Neuronal stem cell (in vitro differentiated cells): ENCODE data around the gene NTN1.

Experiments used
- DNase-seq: peaks from one replicate; pipeline ENCODE4 v3.0.0-alpha.2; 2013; ENCODE audit warnings: low spot score
- H2AFZ ChIP-seq: one replicate; pipeline ENCODE4 v1.6.1; 2013; ENCODE audit warnings: mild to moderate bottlenecking, low read length, inconsistent platforms
- H2AK5ac ChIP-seq: 2 replicates; pipeline ENCODE4 v1.6.1; 2013; ENCODE audit warnings: low read depth, mild to moderate bottlenecking, inconsistent platforms, low read length, moderate library complexity, mixed read lengths
- H2BK120ac ChIP-seq: 2 replicates; pipeline ENCODE4 v1.6.1; 2013; ENCODE audit warnings: low read depth, mild to moderate bottlenecking, inconsistent platforms, low read length, moderate library complexity, mixed read lengths
- H2BK12ac ChIP-seq: one replicate; pipeline ENCODE4 v1.6.1; 2013; ENCODE audit warnings: low read length, inconsistent platforms
- H2BK15ac ChIP-seq: 2 replicates; pipeline ENCODE4 v1.6.1; 2013; ENCODE audit warnings: mild to moderate bottlenecking, low read length, inconsistent platforms, mixed read lengths
- H2BK5ac ChIP-seq: one replicate; pipeline ENCODE4 v1.6.1; 2013; ENCODE audit warnings: inconsistent platforms, mild to moderate bottlenecking, low read length, moderate library complexity
- H3K14ac ChIP-seq: one replicate; pipeline ENCODE4 v1.6.1; 2013; ENCODE audit warnings: low read length, inconsistent platforms
- H3K18ac ChIP-seq: 2 replicates; pipeline ENCODE4 v1.6.1; 2013; ENCODE audit warnings: low read length, inconsistent platforms
- H3K23ac ChIP-seq: 2 replicates; pipeline ENCODE4 v1.6.1; 2013; ENCODE audit warnings: low read depth, mild to moderate bottlenecking, mixed read lengths, low read length, inconsistent platforms; ENCODE audit not compliant: poor library complexity
- H3K27ac ChIP-seq: replicated peaks from 3 replicates; pipeline ENCODE4 v1.5.1; 2013; ENCODE audit warnings: low read length, inconsistent platforms
- H3K27me3 ChIP-seq, 3 experiments: 2 replicates each; pipeline ENCODE4 v1.6.1; 2013; ENCODE audit warnings: low read length in 3 of 3, mild to moderate bottlenecking in 2 of 3, inconsistent platforms in 1 of 3, low read depth in 1 of 3, mixed read lengths in 1 of 3, moderate library complexity in 1 of 3; ENCODE audit not compliant: control insufficient read depth in 3 of 3, insufficient read depth in 3 of 3
- H3K36me3 ChIP-seq, 2 donors: replicated peaks in 1 of 2; 2 replicates each; pipeline ENCODE4 v1.6.1; 2013; ENCODE audit warnings: low read length in 2 of 2; ENCODE audit not compliant: control insufficient read depth in 2 of 2, insufficient read depth in 2 of 2
- H3K4ac ChIP-seq: 2 replicates; pipeline ENCODE4 v1.6.1; 2013; ENCODE audit warnings: inconsistent platforms, mild to moderate bottlenecking, low read length, moderate library complexity
- H3K4me1 ChIP-seq, 2 donors: 1 replicate in 1 of 2; 2 replicates in 1 of 2; pipeline ENCODE4 v1.6.1; 2013; ENCODE audit warnings: low read length in 2 of 2, low read depth in 1 of 2; ENCODE audit not compliant: control insufficient read depth in 2 of 2, insufficient read depth in 1 of 2
- H3K4me2 ChIP-seq: one replicate; pipeline ENCODE4 v1.6.1; 2013; ENCODE audit warnings: mild to moderate bottlenecking, low read length, inconsistent platforms; ENCODE audit not compliant: insufficient read depth, poor library complexity, severe bottlenecking
- H3K4me3 ChIP-seq, 2 donors: 2 replicates each; pipeline ENCODE4 v1.5.1; 2013; ENCODE audit warnings: low read length in 2 of 2, mild to moderate bottlenecking in 2 of 2, inconsistent platforms in 1 of 2, moderate library complexity in 1 of 2
- H3K79me1 ChIP-seq: one replicate; pipeline ENCODE4 v1.6.1; 2013; ENCODE audit warnings: low read depth, mild to moderate bottlenecking, inconsistent platforms, low read length, moderate library complexity
- H3K9ac ChIP-seq: one replicate; pipeline ENCODE4 v1.6.1; 2013; ENCODE audit warnings: mild to moderate bottlenecking, low read depth, low read length, inconsistent platforms; ENCODE audit not compliant: poor library complexity
- H3K9me3 ChIP-seq, 2 donors: replicated peaks in 1 of 2; 2 replicates each; pipeline versions ENCODE3 to v1.6.1; 2013; ENCODE audit warnings: low read length in 2 of 2, mild to moderate bottlenecking in 2 of 2, inconsistent platforms in 1 of 2, low read depth in 1 of 2, mixed read lengths in 1 of 2, moderate library complexity in 1 of 2; ENCODE audit not compliant: control insufficient read depth in 2 of 2, insufficient read depth in 1 of 2
- H4K8ac ChIP-seq: one replicate; pipeline ENCODE4 v1.6.1; 2013; ENCODE audit warnings: low read depth, mild to moderate bottlenecking, inconsistent platforms, low read length, moderate library complexity
- H4K91ac ChIP-seq: one replicate; pipeline ENCODE4 v1.6.1; 2013; ENCODE audit warnings: low read length, low read depth, mild to moderate bottlenecking, inconsistent platforms; ENCODE audit not compliant: poor library complexity
- WGBS, 2 donors: extraction: QIAGEN DNeasy Blood & Tissue Kit; methylation state at CpG; one replicate each; pipeline ENCODE4 v1.1.7; 2013; ENCODE audit warnings: missing lambda C conversion rate in 2 of 2, mixed read lengths in 1 of 2; ENCODE audit not compliant: insufficient read length in 2 of 2, insufficient replicate concordance in 1 of 2; ENCODE audit errors: extremely low coverage in 2 of 2; 5-methylcytosine and 5-hydroxymethylcytosine counted together

NTN1 gene

DNA sequence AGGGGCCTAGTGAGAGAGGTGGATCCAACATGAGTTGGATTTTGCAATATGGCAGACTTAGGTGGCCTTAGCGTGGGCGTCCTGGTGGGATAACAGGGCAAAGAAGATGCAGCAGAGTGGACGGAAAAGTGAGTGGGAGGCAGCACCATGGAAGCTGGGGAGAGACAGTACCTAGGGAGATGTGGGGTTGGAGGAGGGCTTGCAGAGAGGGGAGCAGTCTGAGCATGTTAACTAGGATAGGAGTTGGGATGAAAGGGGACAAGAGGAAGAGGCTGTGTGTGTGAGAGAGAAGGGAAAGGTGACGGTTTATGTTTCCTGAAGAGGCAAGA, 120.1 kb downstream of the NTN1 start:
- H3K4me1 ChIP-seq, result peaks cover 13 to 18% of the 10 kb centered on the region in 2 donors
- H3K23ac ChIP-seq, result no peak overlapping the region
- H3K27ac ChIP-seq, result no peak overlapping the region
- H3K9ac ChIP-seq, result peak overlapping the region; percentile 27
- H4K91ac ChIP-seq, result no peak overlapping the region
- H3K79me1 ChIP-seq, result no peaks in the 10 kb centered on the region
- peak overlapping the region; percentile 71 for H3K4ac ChIP-seq
- H3K36me3 ChIP-seq, result no peaks in the 10 kb centered on the region
- no peak overlapping the region for H2AFZ ChIP-seq
- H2BK5ac ChIP-seq, result no peak overlapping the region
- H3K9me3 ChIP-seq, result no peaks in the 10 kb centered on the region
- H3K18ac ChIP-seq, result peak overlapping the region; percentile 83
- no peak overlapping the region for H2BK12ac ChIP-seq
- peak overlapping the region; percentile 26 for H3K14ac ChIP-seq
- no peak overlapping the region for H2AK5ac ChIP-seq
- DNase-seq, result no peak
- H3K27me3 ChIP-seq, result peaks cover 0 to 4% (median 0%) of the 10 kb centered on the region in 3 experiments
- H2BK15ac ChIP-seq, result no peak overlapping the region
- H2BK120ac ChIP-seq, result no peak overlapping the region
- WGBS, 2 donors, result no CpG with 5 or more reads among the region's 4 CpGs
- no peak overlapping the region for H3K4me2 ChIP-seq
- no peak overlapping the region for H4K8ac ChIP-seq
- H3K4me3 ChIP-seq, result no peak overlapping the region

DNA sequence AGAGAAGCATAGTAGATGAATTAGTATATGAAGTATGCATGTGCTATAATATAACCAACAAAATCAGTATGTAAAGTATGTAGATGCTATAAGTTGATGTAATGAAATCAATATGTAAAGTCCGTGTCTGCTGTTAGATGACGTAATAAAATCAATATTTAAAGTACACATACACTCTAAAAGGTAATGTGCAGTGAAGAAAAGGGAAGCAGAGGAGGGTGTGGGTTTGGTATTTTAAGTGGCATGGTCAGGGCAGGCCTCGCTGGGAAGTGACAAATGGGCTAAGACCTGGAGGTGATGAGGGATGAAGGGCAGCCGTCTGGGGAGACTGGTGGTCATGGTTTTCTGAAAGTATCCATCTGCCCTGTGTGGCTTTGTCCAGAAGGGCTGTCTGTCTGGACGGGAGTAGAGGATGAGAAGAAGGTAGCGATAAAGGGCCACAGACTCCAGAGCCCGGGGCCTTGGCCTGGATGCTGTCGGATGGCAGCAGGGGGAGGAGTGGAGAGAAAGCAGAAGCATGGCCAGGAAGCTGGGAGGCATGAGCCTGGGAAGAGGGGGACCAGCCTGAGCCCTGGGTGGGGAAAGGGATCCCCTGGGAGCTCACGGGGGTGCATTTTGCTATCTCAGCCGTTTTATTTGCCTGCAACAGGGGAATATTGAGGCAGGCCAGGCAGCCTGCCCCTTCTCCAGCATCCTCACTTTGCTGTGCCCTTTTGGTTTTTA, 121.6 kb downstream of the NTN1 start:
- peaks cover 7 to 14% of the 10 kb centered on the region in 2 donors for H3K4me1 ChIP-seq
- no peak overlapping the region for H3K4me2 ChIP-seq
- peak overlapping the region; percentile 47 for H2AK5ac ChIP-seq
- no peak overlapping the region for H4K8ac ChIP-seq
- H3K9me3 ChIP-seq, result no peaks in the 10 kb centered on the region
- H2BK15ac ChIP-seq, result no peak overlapping the region
- H3K9ac ChIP-seq, result no peak overlapping the region
- H2BK12ac ChIP-seq, result no peak overlapping the region
- no peak overlapping the region for H4K91ac ChIP-seq
- DNase-seq, result no peak
- WGBS, 2 donors, result no CpG with 5 or more reads among the region's 10 CpGs
- H3K27me3 ChIP-seq, result peaks cover 0 to 4% (median 0%) of the 10 kb centered on the region in 3 experiments
- no peaks in the 10 kb centered on the region for H3K79me1 ChIP-seq
- H3K4ac ChIP-seq, result no peak overlapping the region
- H3K18ac ChIP-seq, result peak overlapping the region; percentile 33
- H3K27ac ChIP-seq, result no peak overlapping the region
- H2BK120ac ChIP-seq, result no peak overlapping the region
- no peak overlapping the region for H2BK5ac ChIP-seq
- H3K36me3 ChIP-seq, result no peaks in the 10 kb centered on the region
- no peak overlapping the region for H2AFZ ChIP-seq
- no peak overlapping the region for H3K23ac ChIP-seq
- no peak overlapping the region for H3K4me3 ChIP-seq
- no peak overlapping the region for H3K14ac ChIP-seq

DNA sequence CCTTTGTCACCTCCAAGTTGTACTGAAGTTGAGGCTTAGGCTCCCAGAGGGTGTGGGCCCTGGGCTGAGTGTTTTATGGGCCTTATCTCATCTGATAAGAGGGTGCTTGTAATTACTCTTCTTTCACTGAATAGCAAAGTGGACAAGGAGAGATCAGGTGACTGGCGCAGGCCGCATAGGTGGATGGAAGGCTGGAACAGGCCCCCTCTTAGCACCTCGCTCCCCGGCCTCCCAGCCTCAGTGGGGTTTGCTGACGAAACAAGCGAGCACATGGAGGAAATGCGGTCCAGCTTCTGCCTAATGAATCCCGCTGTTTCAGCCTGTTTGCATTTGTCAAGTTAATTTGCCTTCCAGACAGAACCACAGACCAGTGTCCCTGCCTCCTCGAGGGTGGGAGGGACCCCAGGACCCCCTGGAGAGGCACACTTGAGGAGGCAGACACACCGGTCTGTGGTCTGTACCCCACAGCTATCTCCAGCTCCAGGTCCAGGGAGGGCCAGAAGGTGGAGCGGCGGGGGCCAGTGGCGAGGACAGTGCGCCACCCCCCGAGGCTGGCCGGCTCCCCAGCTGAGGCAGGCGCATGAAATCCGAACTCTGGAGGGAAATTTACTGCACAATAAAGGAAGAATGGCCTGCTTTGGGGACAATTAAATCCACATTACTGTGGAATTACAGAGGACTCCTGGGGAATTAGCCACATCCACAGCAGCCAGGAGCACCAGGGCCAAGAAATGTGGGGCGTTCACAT, 123.4 kb downstream of the NTN1 start:
- Histone ChIP-seq H3K9ac (no peak overlapping the region), H2BK12ac (peak overlapping the region; percentile 93), H3K36me3 (no peaks in the 10 kb centered on the region), H3K18ac (peak overlapping the region; percentile 91), H2BK120ac (no peak overlapping the region), H3K9me3 (no peaks in the 10 kb centered on the region), H2AFZ (no peak overlapping the region), H3K23ac (peak overlapping the region; percentile 52), H3K27ac (no peak overlapping the region), H2BK5ac (peak overlapping the region; percentile 68), H3K4ac (no peak overlapping the region), H3K27me3 (peaks cover 0 to 4% (median 0%) of the 10 kb centered on the region in 3 experiments), H3K14ac (no peak overlapping the region), H2BK15ac (peak overlapping the region; percentile 82), H4K8ac (peak overlapping the region; percentile 23), H2AK5ac (peak overlapping the region; percentile 87), H3K4me2 (no peak overlapping the region), H3K4me3 (no peak overlapping the region), H3K4me1 (peaks cover 7 to 21% of the 10 kb centered on the region in 2 donors), H4K91ac (no peak overlapping the region), H3K79me1 (no peaks in the 10 kb centered on the region)
- WGBS, 2 donors, result no CpG with 5 or more reads among the region's 19 CpGs
- no peak for DNase-seq

DNA sequence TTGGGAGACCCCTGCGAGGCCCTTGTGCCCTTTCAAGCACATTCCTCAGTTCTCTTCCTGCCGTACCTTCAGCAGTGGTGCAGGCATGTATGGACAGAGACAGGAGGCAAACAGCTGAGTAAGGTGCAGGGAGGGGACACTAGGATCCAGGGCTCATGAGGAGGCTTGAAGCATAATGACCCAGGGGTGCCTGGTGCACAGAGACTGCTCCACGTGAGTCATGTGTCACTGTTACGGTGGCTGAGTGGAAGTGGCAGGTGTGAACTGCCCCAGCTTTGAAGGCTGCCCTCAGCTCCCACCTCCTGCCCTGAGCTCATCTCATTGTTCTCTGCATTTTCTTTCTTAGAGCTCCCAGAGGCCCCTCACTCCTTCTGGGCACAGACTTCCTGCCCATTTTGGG, 124.8 kb downstream of the NTN1 start:
- H3K4me1 ChIP-seq, result peaks cover 0 to 24% of the 10 kb centered on the region in 2 donors
- no peak overlapping the region for H3K4me3 ChIP-seq
- no peak overlapping the region for H3K14ac ChIP-seq
- no peaks in the 10 kb centered on the region for H3K36me3 ChIP-seq
- H4K91ac ChIP-seq, result no peak overlapping the region
- H3K27me3 ChIP-seq, result peaks cover 0 to 4% (median 0%) of the 10 kb centered on the region in 3 experiments
- H3K23ac ChIP-seq, result no peak overlapping the region
- H3K9ac ChIP-seq, result no peak overlapping the region
- H2BK5ac ChIP-seq, result no peak overlapping the region
- no peak overlapping the region for H2BK12ac ChIP-seq
- no peaks in the 10 kb centered on the region for H3K9me3 ChIP-seq
- WGBS, 2 donors, result no CpG with 5 or more reads among the region's 4 CpGs
- H2BK15ac ChIP-seq, result no peak overlapping the region
- H3K4ac ChIP-seq, result no peak overlapping the region
- H4K8ac ChIP-seq, result no peak overlapping the region
- no peaks in the 10 kb centered on the region for H3K79me1 ChIP-seq
- H2BK120ac ChIP-seq, result no peak overlapping the region
- peak overlapping the region; percentile 89 for H3K18ac ChIP-seq
- no peak overlapping the region for H2AK5ac ChIP-seq
- DNase-seq, result no peak
- H2AFZ ChIP-seq, result no peak overlapping the region
- no peak overlapping the region for H3K4me2 ChIP-seq
- H3K27ac ChIP-seq, result no peak overlapping the region
